GM19438 (cell line): ENCODE data around the gene ZSCAN21.

Experiments used
- ATAC-seq: cut with Tn5 transposase; IDR thresholded peaks from one replicate; pipeline ENCODE4 v1.9.1; 2021; ENCODE audit warnings: low read depth; ENCODE audit not compliant: unreplicated experiment

The ZSCAN21 gene

DNA sequence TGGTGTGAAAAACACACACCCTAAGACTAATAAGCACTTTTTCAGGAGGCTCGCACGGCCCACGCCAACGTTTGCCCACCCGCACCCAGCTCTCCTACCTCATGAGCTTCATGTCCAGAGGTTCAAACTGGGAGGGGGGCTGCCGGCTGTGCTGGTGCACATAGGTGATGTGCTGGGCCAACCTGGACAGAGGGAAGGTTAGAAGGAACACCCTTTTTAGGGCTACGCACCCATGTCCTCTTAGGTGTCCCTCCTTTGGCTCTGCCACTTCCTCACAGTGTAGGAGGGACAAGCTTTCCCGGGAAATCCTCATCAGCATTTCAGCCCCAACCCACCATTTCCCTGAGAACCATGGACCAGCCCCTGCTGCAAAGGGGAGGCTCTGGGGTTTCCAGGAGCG is 45.7 kb downstream of the ZSCAN21 start:
- ATAC-seq: no peak

DNA sequence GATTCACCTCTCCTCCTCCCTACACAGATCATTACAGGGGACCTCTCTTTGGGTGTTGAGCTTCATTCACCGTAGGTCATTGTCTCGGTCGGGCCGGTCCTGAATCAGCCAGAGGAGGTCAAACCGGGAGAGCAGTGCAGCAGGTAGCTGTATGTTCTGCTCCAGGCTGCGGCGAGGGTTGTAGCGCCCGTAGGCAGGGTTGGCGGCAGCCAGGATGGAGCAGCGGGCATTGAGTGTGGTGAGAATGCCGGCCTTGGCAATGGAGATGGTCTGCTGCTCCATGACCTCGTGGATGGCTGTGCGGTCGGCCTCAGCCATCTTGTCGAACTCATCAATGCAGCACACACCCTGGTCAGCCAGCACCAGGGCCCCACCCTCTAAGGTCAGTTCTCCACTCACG is 46.1 kb downstream of the ZSCAN21 start:
- no peak for ATAC-seq

DNA sequence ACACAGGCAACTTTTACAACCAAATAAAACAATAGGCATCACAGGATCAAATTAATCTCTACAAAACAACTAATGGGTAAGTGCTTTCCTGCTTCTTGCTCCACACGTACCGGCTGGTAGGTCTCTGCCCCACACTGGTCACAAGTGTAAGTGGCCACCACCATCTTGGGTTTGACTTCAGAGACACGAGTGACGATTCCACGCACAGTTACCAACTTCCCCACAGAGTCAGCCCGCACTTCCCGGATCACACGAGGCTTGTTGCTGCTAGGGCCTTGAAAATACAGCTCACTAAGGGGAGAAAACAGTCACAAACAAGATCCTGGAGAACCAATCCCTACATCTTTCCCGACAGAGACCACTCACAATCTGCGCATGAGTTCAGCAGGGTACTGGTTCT is 49.3 kb downstream of the ZSCAN21 start:
- ATAC-seq: no peak

DNA sequence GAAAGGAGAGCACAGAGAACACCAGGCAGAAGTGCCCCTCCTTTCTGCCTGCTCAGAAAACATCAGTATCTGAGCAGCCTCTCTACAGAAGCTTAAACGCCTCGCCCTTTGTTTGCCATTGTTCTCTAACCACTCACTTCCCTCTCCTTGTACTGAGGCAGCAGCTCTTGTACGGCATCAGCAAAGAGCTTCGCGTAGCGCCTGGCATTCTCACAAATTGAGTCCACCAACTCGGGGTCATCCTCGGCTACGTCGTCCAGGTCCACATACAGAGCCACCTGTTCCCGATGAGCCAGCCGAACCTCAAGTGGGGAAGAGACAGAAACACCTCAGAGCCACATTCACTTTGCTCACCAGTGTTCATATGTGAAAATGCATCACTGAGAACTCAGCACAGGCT is 49.9 kb downstream of the ZSCAN21 start:
- no peak for ATAC-seq

DNA sequence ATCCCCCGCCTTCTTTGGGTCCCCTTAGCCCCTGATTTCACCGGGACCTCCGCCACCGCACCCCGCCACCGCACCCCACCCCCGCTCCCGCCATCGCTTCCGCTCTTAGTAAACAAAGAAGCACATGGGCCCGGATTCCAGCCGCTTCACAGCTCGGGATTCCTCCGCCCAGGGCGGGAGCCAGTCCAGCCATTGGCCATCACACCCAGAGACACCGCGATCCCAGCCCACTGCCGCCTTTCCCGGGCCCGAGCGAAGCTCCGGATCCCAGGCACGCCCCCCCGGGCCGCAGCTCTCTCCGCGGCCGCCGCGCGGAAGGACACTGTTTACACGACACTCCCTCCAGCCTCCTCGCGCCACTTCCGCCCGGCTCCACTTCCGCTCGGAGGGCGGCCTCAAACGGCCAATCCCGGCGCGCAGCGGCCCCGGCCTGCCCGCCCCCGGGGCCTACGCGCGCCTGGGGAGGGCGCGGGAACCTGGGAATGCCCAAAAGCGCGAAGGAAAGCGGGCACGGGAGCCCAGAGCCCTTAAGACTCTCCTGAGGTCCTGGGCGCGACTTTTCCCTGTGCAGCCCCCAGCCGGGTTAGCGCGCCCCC is 50.9 kb downstream of the ZSCAN21 start:
- peak; percentile 63 for ATAC-seq

DNA sequence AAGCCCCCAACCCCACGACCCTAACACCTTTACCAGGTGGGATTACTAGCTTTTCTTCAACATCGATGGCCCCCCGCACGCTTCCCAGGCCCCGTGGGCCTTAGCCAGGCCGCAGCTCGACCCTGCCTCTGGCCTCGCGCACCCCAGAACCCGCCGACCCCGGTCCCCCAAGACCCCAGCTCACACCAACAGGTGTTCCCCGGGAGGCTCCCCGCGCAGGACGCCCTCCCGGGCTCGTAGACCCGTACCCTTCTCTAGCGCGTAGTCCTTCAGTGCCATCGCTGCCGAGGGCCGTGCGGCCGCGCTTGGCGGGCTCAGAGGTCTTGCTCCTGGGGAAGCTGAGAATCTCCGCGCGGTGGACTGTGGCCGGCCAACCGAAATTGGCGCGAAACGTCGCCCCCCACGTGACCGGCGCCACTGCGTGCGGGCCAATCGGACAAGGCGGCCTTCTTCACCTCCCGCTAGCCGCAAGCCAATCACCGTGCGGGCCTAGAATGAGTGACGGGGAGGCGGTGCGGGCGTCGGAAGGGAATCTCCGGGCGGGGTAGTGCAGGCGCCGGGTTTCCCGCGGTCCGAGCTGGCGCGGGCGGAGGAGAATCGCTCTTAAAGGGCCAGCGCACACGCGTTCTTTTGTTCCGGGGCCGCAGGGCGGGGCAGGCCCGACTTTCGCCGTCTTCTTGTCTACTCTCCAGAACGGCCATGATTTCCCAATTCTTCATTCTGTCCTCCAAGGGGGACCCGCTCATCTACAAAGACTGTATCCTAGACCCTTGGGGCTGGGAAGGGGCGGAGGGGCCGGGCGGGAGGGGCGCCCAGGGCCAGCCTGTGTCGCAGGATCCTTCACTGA is 51.7 kb downstream of the ZSCAN21 start, which contains the start of the genes AP4M1 and MCM7:
TSS of gene AP4M1 (plus strand) at position 628 of the 847 bp plus-strand sequence. CDS start at position 700, 72 bp downstream.
TSS of gene MCM7 (minus strand) at position 382 of the 847 bp plus-strand sequence. CDS start at position 279, 103 bp downstream.
- ATAC-seq: peak; percentile 87

DNA sequence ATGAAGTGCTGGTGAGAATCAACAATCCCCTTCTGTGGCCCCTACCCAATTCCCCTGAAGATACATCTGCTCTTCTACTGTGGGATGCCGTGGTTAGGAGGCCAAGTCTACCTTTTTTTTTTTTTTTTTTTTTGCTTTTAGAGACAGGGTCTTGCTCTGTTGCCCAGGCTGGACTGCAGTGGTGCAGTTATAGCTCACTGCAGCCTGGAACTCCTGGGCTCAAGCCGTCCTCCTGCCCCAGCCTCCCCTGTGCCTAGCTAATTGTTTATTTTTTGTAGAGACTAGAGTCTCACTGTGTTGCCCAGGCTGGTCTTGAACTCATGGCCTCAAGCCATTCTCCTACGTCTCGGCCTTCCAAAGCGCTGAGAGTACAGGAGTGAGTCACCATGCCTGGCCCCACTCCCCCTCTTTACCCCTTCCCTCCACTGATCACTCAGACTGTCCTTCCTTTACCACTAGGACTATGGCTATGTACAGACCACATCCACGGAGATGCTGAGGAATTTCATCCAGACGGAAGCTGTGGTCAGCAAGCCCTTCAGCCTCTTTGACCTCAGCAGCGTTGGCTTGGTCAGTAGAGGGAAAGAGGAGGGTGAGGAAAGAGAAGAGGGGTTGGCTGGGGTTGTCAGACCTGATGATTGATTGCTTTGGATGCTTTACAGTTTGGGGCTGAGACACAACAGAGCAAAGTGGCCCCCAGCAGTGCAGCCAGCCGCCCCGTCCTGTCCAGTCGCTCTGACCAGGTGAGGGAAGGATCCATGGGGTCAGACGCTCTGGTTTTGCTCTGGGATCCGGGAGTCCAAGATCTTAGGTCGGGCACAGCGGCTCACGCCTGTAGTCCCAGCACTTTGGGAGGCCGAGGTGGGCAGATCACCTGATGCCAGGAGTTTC is 53.6 kb downstream of the ZSCAN21 start:
- no peak for ATAC-seq

DNA sequence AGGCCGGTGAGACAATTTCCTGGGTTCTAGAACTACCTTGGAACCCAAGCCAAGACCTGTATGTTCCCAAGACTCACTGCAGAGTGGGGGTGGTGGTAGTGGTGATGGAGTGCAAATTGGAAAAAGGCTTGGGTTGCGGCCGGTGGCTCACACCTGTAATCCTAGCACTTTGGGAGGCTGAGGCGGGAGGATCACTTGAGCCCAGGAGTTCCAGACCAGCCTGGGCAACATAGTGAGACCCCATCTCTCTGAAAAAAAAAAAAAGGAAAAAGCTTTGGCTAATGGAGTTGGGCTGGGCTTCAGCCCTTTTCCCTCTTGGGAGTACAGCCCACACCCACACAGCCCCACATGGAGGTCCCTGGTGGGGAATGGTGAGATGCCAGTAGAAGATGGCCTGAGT is 56.0 kb downstream of the ZSCAN21 start:
- ATAC-seq: no peak

DNA sequence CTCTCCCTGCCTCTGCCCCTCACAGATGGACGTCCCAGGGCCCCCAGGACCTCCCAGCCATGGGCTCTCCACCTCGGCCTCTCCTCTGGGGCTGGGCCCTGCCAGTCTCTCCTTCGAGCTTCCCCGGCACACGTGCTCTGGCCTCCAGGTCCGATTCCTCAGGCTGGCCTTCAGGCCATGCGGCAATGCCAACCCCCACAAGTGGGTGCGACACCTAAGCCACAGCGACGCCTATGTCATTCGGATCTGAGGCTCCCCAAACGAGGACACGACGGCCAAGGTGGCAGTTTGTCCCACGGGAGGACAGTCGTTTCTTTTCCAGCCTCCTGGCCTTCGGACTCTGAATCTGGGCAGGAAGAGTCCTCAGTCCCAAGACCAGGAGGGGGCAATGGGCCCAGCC is 57.1 kb downstream of the ZSCAN21 start:
- ATAC-seq: no peak

DNA sequence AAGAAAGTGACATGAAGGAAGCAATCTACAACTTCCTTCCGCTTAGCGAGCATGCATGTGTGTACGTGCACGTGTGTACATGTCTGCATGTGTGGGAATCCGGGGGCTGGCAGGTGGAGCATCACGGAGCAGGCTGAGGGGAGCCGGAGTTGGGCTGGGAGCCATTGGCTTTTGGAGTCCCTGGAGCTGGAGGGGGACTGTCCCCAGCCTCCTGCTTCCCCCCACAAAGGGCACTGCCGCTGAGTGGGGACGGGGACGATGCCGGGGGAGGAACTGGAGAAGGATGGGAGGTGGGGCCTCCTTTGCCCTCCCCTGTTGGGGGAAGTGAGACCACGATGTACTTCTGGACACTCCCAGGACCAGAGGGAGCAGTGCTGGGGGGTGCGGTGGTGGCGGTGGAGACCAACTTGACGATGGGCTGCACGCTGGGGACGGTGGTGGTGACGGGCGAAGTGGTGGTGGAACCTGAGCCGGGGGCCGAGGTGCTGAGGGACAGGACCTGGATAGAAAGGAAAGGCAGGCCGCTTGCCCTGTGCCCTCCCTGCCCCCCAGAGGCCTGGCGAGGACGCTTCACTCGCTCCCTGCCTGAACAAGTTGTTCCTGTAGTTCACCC is 57.7 kb downstream of the ZSCAN21 start:
- ATAC-seq: no peak

DNA sequence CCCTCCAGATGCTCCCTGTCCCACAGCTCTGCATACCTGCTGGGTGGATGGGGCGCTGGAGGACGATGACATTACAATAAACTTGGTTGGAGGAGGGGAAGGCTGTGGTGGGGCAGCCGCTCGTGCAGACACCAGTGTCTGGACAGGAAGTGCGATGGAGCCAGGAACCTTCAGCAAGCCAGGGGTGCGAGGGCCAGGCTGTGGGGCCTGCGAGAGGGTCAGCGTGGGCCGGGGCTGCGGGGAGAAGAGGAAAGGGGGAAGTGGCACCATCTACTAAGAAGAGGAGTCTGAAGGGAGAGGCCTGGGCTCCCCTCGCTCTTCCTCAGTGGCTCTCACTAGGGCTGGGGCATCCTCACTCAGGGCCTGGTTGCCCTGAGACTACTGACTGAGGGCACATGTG is 58.3 kb downstream of the ZSCAN21 start:
- ATAC-seq: no peak

DNA sequence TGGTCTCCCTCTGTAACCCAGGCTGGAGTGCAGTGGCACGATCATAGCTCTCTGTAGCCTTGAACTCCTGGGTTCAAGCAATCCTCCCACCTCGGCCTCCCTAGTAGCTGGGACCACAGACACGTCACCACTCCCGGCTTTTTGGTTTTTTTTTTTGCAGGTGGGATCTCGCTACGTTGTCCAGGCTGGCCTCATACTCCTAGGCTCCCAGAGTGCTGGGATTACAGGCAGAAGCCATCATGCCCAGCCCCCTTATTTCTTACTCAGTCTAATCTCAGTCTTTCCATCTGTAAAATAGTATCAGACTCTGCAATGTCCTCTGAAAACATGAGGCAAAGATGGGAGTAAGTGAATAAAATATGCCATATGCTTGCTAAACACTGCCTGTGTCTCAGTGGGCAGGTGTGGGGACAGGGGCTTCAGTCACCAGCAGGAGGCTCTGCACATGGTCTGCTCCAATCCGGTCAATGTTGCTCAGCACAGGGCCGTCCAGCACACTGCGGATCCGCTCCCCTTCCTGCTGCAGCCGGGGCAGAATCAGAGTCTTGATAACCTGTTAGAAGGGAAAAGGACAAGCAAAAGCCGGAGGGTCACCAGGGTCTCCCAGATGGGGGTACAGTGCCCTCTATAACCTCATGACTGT is 60.1 kb downstream of the ZSCAN21 start:
- no peak for ATAC-seq

DNA sequence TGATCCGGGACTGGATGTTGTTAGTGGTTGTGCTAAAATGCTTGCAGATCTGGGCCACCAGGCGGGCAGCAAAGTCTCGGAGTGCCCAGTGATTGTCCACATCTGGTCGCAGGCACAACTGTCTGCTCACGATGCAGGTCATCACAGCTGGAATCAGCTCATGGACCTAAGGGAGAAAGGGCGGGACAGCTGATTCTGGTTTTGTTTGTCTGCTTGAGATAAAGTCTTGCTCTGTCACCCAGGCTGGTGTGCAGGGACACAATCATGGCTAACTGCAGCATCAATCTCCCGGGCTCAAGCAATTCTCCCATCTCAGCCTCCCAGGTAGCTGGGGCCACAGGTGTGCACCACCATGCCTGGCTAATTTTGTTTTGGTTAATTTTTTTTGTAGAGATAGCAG is 61.6 kb downstream of the ZSCAN21 start:
- no peak for ATAC-seq

DNA sequence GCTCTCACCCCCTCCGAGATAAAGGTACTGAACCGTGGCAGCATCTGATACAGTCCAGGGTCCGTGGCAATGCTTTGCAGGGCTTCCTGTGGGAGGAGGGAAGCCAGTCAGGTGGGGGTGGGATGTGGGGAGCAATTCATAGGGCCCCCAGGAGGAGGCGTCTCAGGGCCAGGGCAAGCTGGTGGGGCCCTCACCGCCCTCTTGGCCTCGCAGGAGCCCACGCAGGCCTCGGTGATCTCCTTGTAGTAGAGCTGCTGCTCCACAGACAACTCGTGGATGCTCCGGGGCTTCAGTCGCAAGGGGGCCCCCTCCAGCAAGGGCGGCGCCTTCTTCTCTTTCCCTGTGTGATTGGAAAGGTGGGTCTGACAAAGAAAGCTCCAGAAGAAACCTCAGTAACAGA is 62.3 kb downstream of the ZSCAN21 start:
- ATAC-seq: no peak
